ENCODE data around the gene VTA1. TPM values are rescaled to one million over a fixed set of nuclear protein-coding genes. Genes with fewer than 3 reads are reported as not detected.

Gene VTA1
- total and polyA plus RNA-seq, 10 donors: 16.2 to 53.2 (median 30.6) TPM

Other genes starting within 250 kb of the VTA1 start
- gene GJE1, start 14.3 kb upstream of the VTA1 start, total RNA-seq: not detected
- not detected for gene GJE1, start 14.3 kb upstream of the VTA1 start, polyA plus RNA-seq
- under 1 TPM in 2 of 7 donors, not detected in 5; 0.25 to 0.36 TPM for gene NMBR, start 141 bp upstream of the VTA1 start, total RNA-seq
- not detected for gene NMBR, start 141 bp upstream of the VTA1 start, polyA plus RNA-seq
- gene ADGRG6, start 154.7 kb downstream of the VTA1 start, total RNA-seq: 10 to 100 TPM; 11.2 to 29.0 (median 22.4) TPM
- gene ADGRG6, start 154.7 kb downstream of the VTA1 start, polyA plus RNA-seq: under 1 TPM; 0.24 to 0.70 (median 0.70) TPM